HepG2 (cell line): Measurements from ENCODE around the gene IQCE. TPM values are rescaled to one million over a fixed set of nuclear protein-coding genes. Genes with fewer than 3 reads are reported as not detected.
A peak's percentile ranks its signal among the peaks of the same experiment; 100 is the strongest.

Experiments
- BRF2 ChIP-seq: sonication (generic); formaldehyde crosslinking; IDR thresholded peaks from 2 replicates; pipeline ENCODE4 v1.8.1; 2022; ENCODE audit warnings: mild to moderate bottlenecking, missing genetic modification reagents
- CBX2 ChIP-seq, 2 experiments: fragments of 200-600 bp in 1 of 2; sonication (generic); formaldehyde crosslinking in 1 of 2; IDR thresholded peaks; 2 replicates each; pipeline versions ENCODE4 v1.7.0 to v1.8.1; 2018 to 2022; ENCODE audit warnings: low read depth in 2 of 2, low read length in 1 of 2, mild to moderate bottlenecking in 1 of 2, missing genetic modification reagents in 1 of 2
- FUBP1 ChIP-seq: sonication (generic); formaldehyde crosslinking; IDR thresholded peaks from 2 replicates; pipeline ENCODE4 v1.5.1; 2020; ENCODE audit warnings: missing genetic modification reagents, mild to moderate bottlenecking, borderline replicate concordance
- KAT7 ChIP-seq: IDR thresholded peaks from 2 replicates; pipeline ENCODE4 v1.6.1; 2018; ENCODE audit warnings: borderline replicate concordance, missing compliant biosample characterization
- KDM5A ChIP-seq: fragments of 200-600 bp; sonication (generic); IDR thresholded peaks from 2 replicates; pipeline ENCODE4 v1.7.0; 2018; ENCODE audit warnings: antibody characterized with exemption, mild to moderate bottlenecking, low read length, borderline replicate concordance
- KLF6 ChIP-seq: IDR thresholded peaks from 2 replicates; pipeline ENCODE4 v1.8.0; 2016; ENCODE audit warnings: missing biosample characterization, missing genetic modification reagents
- PITX1 ChIP-seq: sonication (generic); formaldehyde crosslinking; IDR thresholded peaks from 2 replicates; pipeline ENCODE4 v1.5.1; 2020; ENCODE audit warnings: mild to moderate bottlenecking, missing genetic modification reagents
- POLR2AphosphoS2 ChIP-seq: IDR thresholded peaks from 2 replicates; pipeline ENCODE4 v1.6.1; 2011; ENCODE audit warnings: low read depth, low read length, improper control_type of control experiment
- SALL1 ChIP-seq: sonication (generic); formaldehyde crosslinking; IDR thresholded peaks from 2 replicates; pipeline ENCODE4 v1.8.0; 2022; ENCODE audit warnings: mild to moderate bottlenecking, missing genetic modification reagents
- SIN3A ChIP-seq: IDR thresholded peaks from 2 replicates; pipeline ENCODE4 v1.6.1; 2011; ENCODE audit warnings: low read depth, mild to moderate bottlenecking, control low read depth, low read length, borderline replicate concordance
- SMAD1 ChIP-seq: sonication (generic); formaldehyde crosslinking; IDR thresholded peaks from 2 replicates; pipeline ENCODE4 v1.4.0; 2020; ENCODE audit warnings: missing genetic modification reagents, low read depth, mild to moderate bottlenecking, borderline replicate concordance
- TBL1XR1 ChIP-seq: fragments of 150-350 bp; IDR thresholded peaks from 2 replicates; pipeline ENCODE4 v1.6.1; 2014; ENCODE audit warnings: borderline replicate concordance, low read length; ENCODE audit not compliant: partially characterized antibody
- TIGD3 ChIP-seq: sonication (generic); formaldehyde crosslinking; IDR thresholded peaks from 2 replicates; pipeline ENCODE4 v1.5.1; 2020; ENCODE audit warnings: mild to moderate bottlenecking, missing genetic modification reagents, borderline replicate concordance
- ZKSCAN1 ChIP-seq: fragments of 150-350 bp; IDR thresholded peaks from 2 replicates; pipeline ENCODE4 v1.6.1; 2014; ENCODE audit warnings: low read length
- ZNF563 ChIP-seq: sonication (generic); formaldehyde crosslinking; IDR thresholded peaks from 2 replicates; pipeline ENCODE4 v1.8.0; 2022; ENCODE audit warnings: mild to moderate bottlenecking, moderate library complexity, missing genetic modification reagents
- ZNF749 ChIP-seq: sonication (generic); formaldehyde crosslinking; IDR thresholded peaks from 2 replicates; pipeline ENCODE4 v1.8.0; 2022; ENCODE audit warnings: mild to moderate bottlenecking, missing genetic modification reagents, moderate library complexity, borderline replicate concordance
- ZNF788 ChIP-seq: sonication (generic); formaldehyde crosslinking; IDR thresholded peaks from 2 replicates; pipeline ENCODE4 v1.5.0; 2020; ENCODE audit warnings: mild to moderate bottlenecking, missing genetic modification reagents, borderline replicate concordance
- polyA plus RNA-seq, 8 experiments: library from polyadenylated mRNA; depleted of rRNA in 3 of 8; stranded (reverse) in 7 of 8; unstranded in 1 of 8; fragments of >200 nt; fragmentation: Illumina TruSeq in 4 of 8; extraction: Trizol in 4 of 8; gene quantifications; 2 replicates each; pipeline versions ENCODE4 v1.2.1 to v1.2.3, GENCODE V29; 2011 to 2016; ENCODE audit warnings: low read depth in 4 of 8, missing spikeins in 1 of 8, mixed read lengths in 1 of 8; ENCODE audit not compliant: insufficient read depth in 1 of 8
- total RNA-seq, 5 experiments: library from RNA; depleted of rRNA; stranded (reverse); fragments of >200 nt; fragmentation: Illumina TruSeq; extraction: Trizol; gene quantifications; 2 replicates each; pipeline ENCODE4 v1.2.3, GENCODE V29; 2016; ENCODE audit warnings: low read depth in 1 of 5
- TF ChIP-seq, protein P1 (sequence below): sonication (generic); formaldehyde crosslinking; IDR thresholded peaks from 2 replicates; pipeline ENCODE4 v1.9.0; 2021; ENCODE audit warnings: missing genetic modification reagents, mild to moderate bottlenecking, borderline replicate concordance
- TF ChIP-seq, protein P2 (sequence below): sonication (generic); formaldehyde crosslinking; IDR thresholded peaks from 2 replicates; pipeline ENCODE4 v1.9.0; 2022; ENCODE audit warnings: missing genetic modification reagents, mild to moderate bottlenecking, borderline replicate concordance
- TF ChIP-seq, protein P3 (sequence below): sonication (generic); formaldehyde crosslinking; IDR thresholded peaks from 2 replicates; pipeline ENCODE4 v1.8.1; 2023; ENCODE audit warnings: missing genetic modification reagents, mild to moderate bottlenecking, borderline replicate concordance

The IQCE gene
- total and polyA plus RNA-seq, 2 of the 13 experiments (the other 11 are each of a cell fraction or from before 2014, with no cell fraction given): 1.5 to 2.5 TPM

DNA sequence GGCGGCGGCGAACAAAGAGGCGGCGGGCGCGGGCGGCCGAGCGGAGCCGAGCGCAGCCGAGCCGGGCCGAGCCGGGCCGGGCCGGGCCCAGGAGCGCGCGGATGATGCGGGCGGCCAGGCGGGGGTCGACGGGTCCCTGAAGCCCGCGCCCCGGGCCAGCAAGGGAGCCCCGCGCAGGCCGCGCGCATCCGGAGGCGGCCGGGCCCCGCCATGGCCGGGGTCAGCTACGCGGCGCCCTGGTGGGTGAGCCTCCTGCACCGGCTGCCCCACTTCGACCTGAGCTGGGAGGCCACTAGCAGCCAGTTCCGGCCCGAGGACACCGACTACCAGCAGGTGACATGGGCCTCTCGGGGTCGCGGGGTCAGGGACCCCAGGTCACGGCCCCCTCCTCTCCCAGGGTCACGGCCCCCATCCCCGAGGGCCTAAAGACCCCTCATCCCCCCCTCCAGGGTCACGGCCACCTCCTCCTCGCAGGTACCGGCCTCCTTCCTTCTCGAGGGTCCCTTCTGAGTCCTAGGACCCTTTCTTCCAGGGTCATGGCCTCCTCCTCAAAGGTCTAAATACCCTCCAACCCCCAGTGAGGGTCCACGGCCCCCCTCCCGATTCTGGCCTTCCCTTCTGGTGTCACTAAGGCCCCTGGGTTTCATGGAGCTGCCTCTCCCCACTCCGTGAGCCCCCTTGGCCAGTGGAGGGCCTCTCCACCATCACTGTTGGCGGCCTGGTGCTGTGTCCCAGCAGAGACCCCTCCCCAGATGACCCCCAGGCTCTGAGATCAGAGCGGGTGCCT, 73.4 kb downstream of the IQCE start, which contains the start of gene TTYH3 (continued):
- no peak for TF ChIP-seq FUBP1
- 0 out of 2 replicates have a peak, but pooled peaks have one; percentile 3 for TF ChIP-seq KAT7 (CRISPR knock-in tag)
- TF ChIP-seq KLF6 (CRISPR knock-in tag): no peak
- TF ChIP-seq, protein P1, sequence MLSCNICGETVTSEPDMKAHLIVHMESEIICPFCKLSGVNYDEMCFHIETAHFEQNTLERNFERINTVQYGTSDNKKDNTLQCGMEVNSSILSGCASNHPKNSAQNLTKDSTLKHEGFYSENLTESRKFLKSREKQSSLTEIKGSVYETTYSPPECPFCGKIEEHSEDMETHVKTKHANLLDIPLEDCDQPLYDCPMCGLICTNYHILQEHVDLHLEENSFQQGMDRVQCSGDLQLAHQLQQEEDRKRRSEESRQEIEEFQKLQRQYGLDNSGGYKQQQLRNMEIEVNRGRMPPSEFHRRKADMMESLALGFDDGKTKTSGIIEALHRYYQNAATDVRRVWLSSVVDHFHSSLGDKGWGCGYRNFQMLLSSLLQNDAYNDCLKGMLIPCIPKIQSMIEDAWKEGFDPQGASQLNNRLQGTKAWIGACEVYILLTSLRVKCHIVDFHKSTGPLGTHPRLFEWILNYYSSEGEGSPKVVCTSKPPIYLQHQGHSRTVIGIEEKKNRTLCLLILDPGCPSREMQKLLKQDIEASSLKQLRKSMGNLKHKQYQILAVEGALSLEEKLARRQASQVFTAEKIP (CRISPR knock-in tag): no peak
- TF ChIP-seq ZNF563 (CRISPR knock-in tag): 0 out of 2 replicates have a peak, but pooled peaks have one; percentile 10
- no peak for TF ChIP-seq CBX2 (IDR thresholded peaks at IDR 0.05; ENCODE audit: low read depth, low read length)
- no peak for TF ChIP-seq CBX2 (CRISPR knock-in tag; IDR thresholded peaks at IDR 0.05; ENCODE audit: low read depth)
- TF ChIP-seq, protein P2, sequence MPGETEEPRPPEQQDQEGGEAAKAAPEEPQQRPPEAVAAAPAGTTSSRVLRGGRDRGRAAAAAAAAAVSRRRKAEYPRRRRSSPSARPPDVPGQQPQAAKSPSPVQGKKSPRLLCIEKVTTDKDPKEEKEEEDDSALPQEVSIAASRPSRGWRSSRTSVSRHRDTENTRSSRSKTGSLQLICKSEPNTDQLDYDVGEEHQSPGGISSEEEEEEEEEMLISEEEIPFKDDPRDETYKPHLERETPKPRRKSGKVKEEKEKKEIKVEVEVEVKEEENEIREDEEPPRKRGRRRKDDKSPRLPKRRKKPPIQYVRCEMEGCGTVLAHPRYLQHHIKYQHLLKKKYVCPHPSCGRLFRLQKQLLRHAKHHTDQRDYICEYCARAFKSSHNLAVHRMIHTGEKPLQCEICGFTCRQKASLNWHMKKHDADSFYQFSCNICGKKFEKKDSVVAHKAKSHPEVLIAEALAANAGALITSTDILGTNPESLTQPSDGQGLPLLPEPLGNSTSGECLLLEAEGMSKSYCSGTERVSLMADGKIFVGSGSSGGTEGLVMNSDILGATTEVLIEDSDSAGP: no peak
- no peak for TF ChIP-seq ZNF788
- TF ChIP-seq ZNF749 (CRISPR knock-in tag): no peak
- TF ChIP-seq PITX1 (CRISPR knock-in tag): no peak
- TF ChIP-seq SALL1 (CRISPR knock-in tag): no peak
- no peak for TF ChIP-seq BRF2 (CRISPR knock-in tag)
- no peak for TF ChIP-seq SMAD1 (CRISPR knock-in tag)
- TF ChIP-seq KDM5A: no peak; the same call in 1 of the 2 replicates
- no peak for TF ChIP-seq POLR2AphosphoS2
- TF ChIP-seq SIN3A: no peak
- no peak for TF ChIP-seq TBL1XR1
- no peak for TF ChIP-seq TIGD3
- no peak for TF ChIP-seq ZKSCAN1
- TF ChIP-seq, protein P3, sequence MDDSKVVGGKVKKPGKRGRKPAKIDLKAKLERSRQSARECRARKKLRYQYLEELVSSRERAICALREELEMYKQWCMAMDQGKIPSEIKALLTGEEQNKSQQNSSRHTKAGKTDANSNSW (CRISPR knock-in tag): no peak
